ENCODE data around the gene PIKFYVE. TPM values are rescaled to one million over a fixed set of nuclear protein-coding genes. Genes with fewer than 3 reads are reported as not detected.
"Not testable (repeated sequence)": the region's sequence is repeated elsewhere in the genome, so short reads cannot be mapped to it uniquely, and the experiment has no call there.

The PIKFYVE gene
- polyA plus RNA-seq, 1 donor, result 17.4 TPM

DNA sequence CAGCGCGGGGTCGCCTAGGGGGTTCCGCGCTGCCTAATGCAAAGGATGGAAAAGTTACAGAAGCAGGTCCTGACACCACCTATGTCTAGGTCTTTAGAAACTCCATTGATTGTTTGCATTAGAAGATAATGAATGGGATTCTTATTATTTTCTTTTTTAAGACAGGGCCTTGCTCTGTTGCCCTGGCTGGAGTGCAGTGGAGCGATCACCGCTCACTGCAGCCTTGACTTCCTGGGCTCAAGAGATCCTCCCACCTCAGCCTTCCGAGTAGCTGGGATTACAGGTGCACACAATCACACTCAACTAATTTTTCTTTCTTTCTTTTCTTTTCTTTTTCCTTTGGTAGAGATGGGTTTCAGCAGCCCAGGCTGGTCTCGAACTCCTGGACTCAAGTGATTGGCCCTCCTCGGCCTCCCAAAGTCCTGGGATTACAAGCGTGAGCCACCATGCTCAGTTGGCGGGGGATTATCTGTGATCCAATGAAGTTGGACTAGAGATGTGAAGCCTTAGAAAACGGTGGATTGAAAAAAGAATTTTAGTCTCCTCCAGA lies 10.4 kb upstream of the PIKFYVE start:
- DNase-seq (ENCODE audit: low read depth), result no peak

- DNase-seq (ENCODE audit: low read depth), result no peak
Measured at GRCh38 chr2:208256192-208256782, 9.8 kb upstream of the PIKFYVE start.

GRCh38 chr2:208256849-208257813 lies 8.9 kb upstream of the PIKFYVE start:
- not testable (repeated sequence) for DNase-seq (ENCODE audit: low read depth)

DNA sequence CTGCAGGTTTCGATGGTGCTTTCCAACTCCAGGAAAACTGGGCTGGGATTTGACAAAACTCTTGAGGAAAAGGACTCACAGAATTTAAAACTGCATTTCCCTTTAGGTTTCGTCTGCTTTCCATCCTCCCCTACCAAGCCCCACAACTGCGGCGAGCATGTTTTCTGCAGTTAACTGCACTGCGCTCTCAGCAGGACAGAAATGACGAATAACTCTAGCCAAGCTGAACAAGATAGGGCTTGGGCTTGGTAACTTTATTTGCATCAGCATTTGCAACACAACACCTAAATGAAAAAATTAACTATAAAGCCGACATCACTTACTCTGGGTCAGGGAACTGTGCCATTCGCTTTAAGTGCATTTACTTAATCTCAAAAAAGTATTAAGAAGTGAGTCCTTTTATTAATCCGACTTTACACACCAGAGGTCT lies 669 bp upstream of the PIKFYVE start:
- no peak for DNase-seq (ENCODE audit: low read depth)

DNA sequence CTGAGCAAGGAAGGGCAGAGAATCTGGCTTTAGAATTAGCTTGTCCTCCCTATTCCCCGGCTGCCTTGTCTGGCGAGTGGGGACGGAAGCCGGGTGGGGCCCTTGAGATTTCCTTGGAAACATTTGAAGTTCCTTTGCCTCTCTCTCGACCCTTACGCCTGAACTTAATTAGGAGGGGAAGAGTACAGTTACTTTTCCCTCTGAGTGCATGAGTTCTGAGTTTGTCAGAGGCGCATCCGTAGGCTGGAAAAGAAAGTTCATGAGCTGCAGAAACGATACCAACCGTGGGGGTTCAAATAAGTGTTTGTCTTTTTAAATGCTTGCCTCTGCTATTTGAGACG lies 468 bp downstream of the PIKFYVE start:
- no peak for DNase-seq (ENCODE audit: low read depth)

GRCh38 chr2:208266936-208267335 lies 881 bp downstream of the PIKFYVE start:
- no peak for DNase-seq (ENCODE audit: low read depth)

- DNase-seq (ENCODE audit: low read depth), result not testable (repeated sequence)
Measured at GRCh38 chr2:208267526-208267925, 1.5 kb downstream of the PIKFYVE start.

GRCh38 chr2:208268156-208268952 lies 2.3 kb downstream of the PIKFYVE start:
- no peak for DNase-seq (ENCODE audit: low read depth)

GRCh38 chr2:208269091-208269490 lies 3.0 kb downstream of the PIKFYVE start:
- DNase-seq (ENCODE audit: low read depth), result no peak

- DNase-seq (ENCODE audit: low read depth), result no peak
Measured at GRCh38 chr2:208274748-208275147, 8.7 kb downstream of the PIKFYVE start.

- no peak for DNase-seq (ENCODE audit: low read depth)
Measured at GRCh38 chr2:208278549-208278948, 12.5 kb downstream of the PIKFYVE start.

- DNase-seq (ENCODE audit: low read depth), result no peak
Measured at GRCh38 chr2:208279236-208279635, 13.2 kb downstream of the PIKFYVE start.

GRCh38 chr2:208280234-208280633 lies 14.2 kb downstream of the PIKFYVE start:
- DNase-seq (ENCODE audit: low read depth), result no peak

- DNase-seq (ENCODE audit: low read depth), result no peak
Measured at GRCh38 chr2:208280933-208281332, 14.9 kb downstream of the PIKFYVE start.

DNA sequence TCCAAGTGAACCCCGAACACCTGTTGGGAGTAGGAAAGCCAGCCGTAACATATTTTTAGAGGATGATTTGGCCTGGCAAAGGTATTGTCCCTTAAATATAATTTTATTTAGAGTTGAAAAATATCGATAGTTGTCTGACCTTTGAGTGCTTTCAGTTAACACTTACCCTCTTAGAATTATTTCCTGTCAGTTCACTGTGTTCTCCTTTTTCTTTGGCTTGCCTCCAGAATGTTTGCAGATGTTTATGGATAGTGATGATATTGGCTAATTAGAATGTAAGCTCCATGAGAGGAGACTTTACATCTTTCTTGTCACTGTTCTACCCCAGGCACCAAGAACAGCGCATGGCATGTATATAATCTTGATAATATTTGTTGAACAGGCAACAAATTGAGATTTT lies 19.8 kb downstream of the PIKFYVE start:
- DNase-seq (ENCODE audit: low read depth), result no peak

- DNase-seq (ENCODE audit: low read depth), result no peak
Measured at GRCh38 chr2:208294482-208295024, 28.5 kb downstream of the PIKFYVE start.

- no peak for DNase-seq (ENCODE audit: low read depth)
Measured at GRCh38 chr2:208295834-208296233, 29.8 kb downstream of the PIKFYVE start.

- no peak for DNase-seq (ENCODE audit: low read depth)
Measured at GRCh38 chr2:208296610-208297009, 30.6 kb downstream of the PIKFYVE start.

- no peak for DNase-seq (ENCODE audit: low read depth)
Measured at GRCh38 chr2:208297961-208298360, 31.9 kb downstream of the PIKFYVE start.

DNA sequence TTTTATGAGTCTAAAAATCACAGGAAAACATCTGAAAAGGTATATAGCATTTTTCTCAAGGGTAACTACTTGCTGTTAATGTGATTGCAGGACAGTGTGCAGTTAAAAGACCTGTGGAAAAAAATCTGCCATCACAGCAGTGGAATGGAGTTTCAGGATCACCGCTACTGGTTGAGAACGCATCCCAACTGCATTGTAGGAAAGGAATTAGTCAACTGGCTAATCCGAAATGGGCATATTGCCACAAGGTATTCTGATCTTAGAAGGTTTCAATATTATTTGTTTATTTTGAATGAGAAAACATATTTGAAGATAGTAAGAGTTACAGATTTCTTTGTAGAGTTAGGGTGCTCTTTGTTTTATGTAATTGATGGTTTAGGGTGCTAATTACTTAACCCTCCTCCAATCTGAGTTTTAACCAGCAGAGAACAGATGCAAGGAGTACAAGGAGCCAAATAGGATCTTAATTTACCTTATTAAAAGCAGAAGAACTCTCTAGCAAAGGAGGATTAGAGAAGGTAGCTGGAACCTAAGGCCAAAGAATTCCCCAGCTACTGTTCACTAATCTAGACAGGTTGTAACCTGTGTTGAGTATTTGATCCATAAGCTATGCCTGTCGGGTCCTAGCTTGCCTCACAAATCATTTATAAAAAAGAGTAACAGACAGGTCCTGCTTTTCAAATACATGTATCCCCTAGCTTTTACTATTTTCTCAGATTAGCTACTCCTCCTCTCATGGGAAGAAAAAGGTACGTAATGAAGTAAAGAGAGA lies 35.0 kb downstream of the PIKFYVE start:
- DNase-seq (ENCODE audit: low read depth), result no peak

GRCh38 chr2:208304157-208304556 lies 38.1 kb downstream of the PIKFYVE start:
- DNase-seq (ENCODE audit: low read depth), result no peak
